ENCODE measurements around the gene C9orf72. TPM values are rescaled to one million over a fixed set of nuclear protein-coding genes. Genes with fewer than 3 reads are reported as not detected.
"Not testable (repeated sequence)": the region's sequence is repeated elsewhere in the genome, so short reads cannot be mapped to it uniquely, and the experiment has no call there.

Gene C9orf72
- polyA plus RNA-seq, 1 donor (not counting 4 experiments of a cell fraction or from before 2014, with no cell fraction given) = 7.7 TPM

- Histone ChIP-seq H4K20me1 (ENCODE audit: control insufficient read depth, extremely low read depth, insufficient read depth, low read length) (no peaks in the 10 kb centered on the region), H3K4me3 (ENCODE audit: control insufficient read depth in 2 of 3, extremely low read depth in 1 of 3, insufficient read depth in 2 of 3, low read depth in 1 of 3, low read length in 3 of 3) (no peak overlapping the region), H3K27ac (ENCODE audit: control insufficient read depth, insufficient read depth, low read length) (no peak overlapping the region), H3K9me1 (ENCODE audit: control insufficient read depth, extremely low read depth, insufficient read depth, low read length) (no peaks in the 10 kb centered on the region), H3K9me3 (ENCODE audit: control insufficient read depth, low read depth, low read length) (no peaks in the 10 kb centered on the region), H3K9ac (ENCODE audit: control insufficient read depth, extremely low read depth, insufficient read depth, low read length) (no peak overlapping the region), H2AFZ (ENCODE audit: control insufficient read depth, low read length) (no peak overlapping the region), H3K79me2 (ENCODE audit: control insufficient read depth, insufficient read depth, low read length) (no peaks in the 10 kb centered on the region), H3K4me1 (ENCODE audit: control insufficient read depth, extremely low read depth, insufficient read depth, low read length) (no peaks in the 10 kb centered on the region), H3K36me3 (ENCODE audit: control insufficient read depth in 2 of 2, extremely low read depth in 1 of 2, insufficient read depth in 2 of 2, low read length in 2 of 2) (no peaks in the 10 kb centered on the region), H3K27me3 (ENCODE audit: control insufficient read depth, extremely low read depth, insufficient read depth, low read length) (peaks cover 2% of the 10 kb centered on the region), H3K4me2 (ENCODE audit: control insufficient read depth, extremely low read depth, insufficient read depth, low read depth, low read length) (no peak overlapping the region)
- dilution Hi-C loops (cut with MboI; ENCODE audit: extremely low pct_ligation_motif_present, low sequenced_read_pairs) = no loop called here
- no peak for TF ChIP-seq CTCF (optimal IDR thresholded peaks at IDR 0.05 in 1 of 3, IDR thresholded peaks at IDR 0.05 in 1 of 3, conservative IDR thresholded peaks at IDR 0.05 in 1 of 3; ENCODE audit: extremely low read depth in 1 of 3, insufficient read depth in 2 of 3, low read length in 3 of 3)
- TF ChIP-seq EZH2 (IDR thresholded peaks at IDR 0.05; ENCODE audit: low read length) = no peak
- DNase-seq (ENCODE audit: low read depth, low spot score) (no peak), FAIRE-seq (no peak)
Measured at GRCh38 chr9:27614551-27614950, 41.3 kb upstream of the C9orf72 start.

- dilution Hi-C loops (cut with MboI; ENCODE audit: extremely low pct_ligation_motif_present, low sequenced_read_pairs); FAIRE-seq: not testable (repeated sequence)
Measured at GRCh38 chr9:27612036-27612435, 38.8 kb upstream of the C9orf72 start.

GRCh38 chr9:27610622-27611021, 37.3 kb upstream of the C9orf72 start:
- no peak for FAIRE-seq
- dilution Hi-C loops (cut with MboI; ENCODE audit: extremely low pct_ligation_motif_present, low sequenced_read_pairs) = no loop called here
- Histone ChIP-seq H3K36me3 (ENCODE audit: control insufficient read depth in 2 of 2, extremely low read depth in 1 of 2, insufficient read depth in 2 of 2, low read length in 2 of 2) (no peaks in the 10 kb centered on the region), H4K20me1 (ENCODE audit: control insufficient read depth, extremely low read depth, insufficient read depth, low read length) (no peaks in the 10 kb centered on the region), H3K9me1 (ENCODE audit: control insufficient read depth, extremely low read depth, insufficient read depth, low read length) (no peaks in the 10 kb centered on the region), H3K4me1 (ENCODE audit: control insufficient read depth, extremely low read depth, insufficient read depth, low read length) (no peaks in the 10 kb centered on the region), H3K27ac (ENCODE audit: control insufficient read depth, insufficient read depth, low read length) (no peak overlapping the region), H3K79me2 (ENCODE audit: control insufficient read depth, insufficient read depth, low read length) (no peaks in the 10 kb centered on the region), H3K4me3 (ENCODE audit: control insufficient read depth in 2 of 3, extremely low read depth in 1 of 3, insufficient read depth in 2 of 3, low read depth in 1 of 3, low read length in 3 of 3) (no peak overlapping the region), H2AFZ (ENCODE audit: control insufficient read depth, low read length) (no peak overlapping the region), H3K27me3 (ENCODE audit: control insufficient read depth, extremely low read depth, insufficient read depth, low read length) (peaks cover 2% of the 10 kb centered on the region), H3K9ac (ENCODE audit: control insufficient read depth, extremely low read depth, insufficient read depth, low read length) (no peak overlapping the region), H3K9me3 (ENCODE audit: control insufficient read depth, low read depth, low read length) (no peaks in the 10 kb centered on the region), H3K4me2 (ENCODE audit: control insufficient read depth, extremely low read depth, insufficient read depth, low read depth, low read length) (no peak overlapping the region)
- DNase-seq (ENCODE audit: low read depth, low spot score) = no peak
- TF ChIP-seq CTCF (optimal IDR thresholded peaks at IDR 0.05 in 1 of 3, IDR thresholded peaks at IDR 0.05 in 1 of 3, conservative IDR thresholded peaks at IDR 0.05 in 1 of 3; ENCODE audit: extremely low read depth in 1 of 3, insufficient read depth in 2 of 3, low read length in 3 of 3) = no peak
- no peak for TF ChIP-seq EZH2 (IDR thresholded peaks at IDR 0.05; ENCODE audit: low read length)

More at GRCh38 chr9:27612036-27612435, 38.8 kb upstream of the C9orf72 start:
- H3K27ac ChIP-seq (ENCODE audit: control insufficient read depth, insufficient read depth, low read length); H3K9ac ChIP-seq (ENCODE audit: control insufficient read depth, extremely low read depth, insufficient read depth, low read length); H3K9me1 ChIP-seq (ENCODE audit: control insufficient read depth, extremely low read depth, insufficient read depth, low read length); H3K4me1 ChIP-seq (ENCODE audit: control insufficient read depth, extremely low read depth, insufficient read depth, low read length); H2AFZ ChIP-seq (ENCODE audit: control insufficient read depth, low read length); H3K4me3 ChIP-seq (ENCODE audit: control insufficient read depth in 2 of 3, extremely low read depth in 1 of 3, insufficient read depth in 2 of 3, low read depth in 1 of 3, low read length in 3 of 3); H3K9me3 ChIP-seq (ENCODE audit: control insufficient read depth, low read depth, low read length); H3K79me2 ChIP-seq (ENCODE audit: control insufficient read depth, insufficient read depth, low read length); H4K20me1 ChIP-seq (ENCODE audit: control insufficient read depth, extremely low read depth, insufficient read depth, low read length); DNase-seq (ENCODE audit: low read depth, low spot score); H3K36me3 ChIP-seq (ENCODE audit: control insufficient read depth in 2 of 2, extremely low read depth in 1 of 2, insufficient read depth in 2 of 2, low read length in 2 of 2); H3K27me3 ChIP-seq (ENCODE audit: control insufficient read depth, extremely low read depth, insufficient read depth, low read length); H3K4me2 ChIP-seq (ENCODE audit: control insufficient read depth, extremely low read depth, insufficient read depth, low read depth, low read length): not testable (repeated sequence)
